SK-N-MC (cell line): ENCODE data around the gene GJD3.

Experiments used
- DNase-seq: peaks from one replicate; pipeline ENCODE4 v3.0.0-alpha.2; 2011; ENCODE audit warnings: low read depth, low spot score
- H3K27ac ChIP-seq: fragments of 200-600 bp; sonication (generic); 2 replicates; pipeline ENCODE4 v1.5.1; 2016; ENCODE audit warnings: mixed run types
- H3K36me3 ChIP-seq: fragments of 200-600 bp; sonication (generic); 2 replicates; pipeline ENCODE4 v1.6.1; 2017; ENCODE audit warnings: antibody characterized with exemption, low read length, mixed read lengths; ENCODE audit not compliant: insufficient read depth
- H3K4me3 ChIP-seq: fragments of 200-600 bp; sonication (generic); 2 replicates; pipeline ENCODE4 v1.5.1; 2016
- H3K9ac ChIP-seq: fragments of 200-600 bp; sonication (generic); 2 replicates; pipeline ENCODE4 v1.8.0; 2017; ENCODE audit warnings: mixed run types, mixed read lengths; ENCODE audit not compliant: insufficient read length
- H3K9me3 ChIP-seq: fragments of 200-600 bp; sonication (generic); 2 replicates; pipeline ENCODE4 v1.6.1; 2017; ENCODE audit warnings: low read depth, mild to moderate bottlenecking, antibody characterized with exemption, low read length, moderate library complexity, mixed read lengths
- EZH2 ChIP-seq: fragments of 200-600 bp; sonication (generic); IDR thresholded peaks from one replicate; pipeline ENCODE4 v1.6.1; 2017; ENCODE audit warnings: antibody characterized with exemption
- FOXP2 ChIP-seq: optimal IDR thresholded peaks from 2 replicates; pipeline ENCODE3; 2011; ENCODE audit warnings: mild to moderate bottlenecking, moderate library complexity; ENCODE audit not compliant: insufficient read depth; ENCODE audit errors: extremely low read length, control extremely low read depth
- POLR2AphosphoS5 ChIP-seq: IDR thresholded peaks from 2 replicates; pipeline ENCODE4 v1.6.1; 2012; ENCODE audit warnings: mild to moderate bottlenecking, low read depth, low read length, borderline replicate concordance

Gene GJD3

DNA sequence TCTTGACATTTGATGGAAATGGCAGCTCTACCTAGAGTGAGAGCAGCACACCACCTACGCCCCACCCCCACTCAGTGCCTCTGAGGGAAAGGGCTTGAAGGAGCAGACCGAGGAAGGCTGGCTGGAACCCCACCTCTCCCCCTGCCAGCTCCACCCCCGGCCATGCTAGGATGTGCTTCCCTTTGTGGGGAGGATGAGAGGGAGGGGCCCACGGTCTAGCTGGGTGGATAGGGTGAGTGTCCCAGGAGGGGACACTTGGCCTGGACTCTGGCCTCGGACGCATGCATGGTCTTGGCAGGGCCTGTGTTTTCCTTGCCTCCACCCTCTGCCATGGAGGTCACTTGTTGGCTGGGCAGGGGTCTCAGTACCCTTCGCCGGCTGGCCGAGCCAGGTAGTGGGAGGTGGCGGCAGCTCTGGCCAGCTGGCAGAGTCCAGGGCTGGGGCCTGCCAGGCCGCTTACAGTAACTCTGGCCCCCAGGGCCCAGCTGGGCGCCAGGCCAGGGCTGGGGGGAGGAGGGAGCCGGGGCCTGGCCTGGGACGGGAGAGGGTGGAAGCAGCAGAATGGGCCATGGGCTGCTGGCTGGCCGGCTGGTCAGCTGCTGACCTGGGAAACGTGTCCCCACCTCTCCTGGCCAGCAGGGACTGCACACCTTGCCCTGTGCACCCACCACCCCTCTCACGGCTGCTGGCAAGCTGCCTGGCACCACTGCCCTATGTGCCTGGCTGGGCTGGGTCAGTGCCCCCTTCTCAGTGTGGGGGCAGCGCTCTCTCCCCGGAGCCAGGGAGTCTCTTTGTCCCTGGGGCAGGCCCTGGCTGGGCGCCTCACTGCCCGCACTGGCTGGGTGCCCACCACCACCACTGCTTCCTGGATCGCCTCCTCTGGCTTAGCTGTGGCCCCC, 32.5 kb downstream of the GJD3 start:
- DNase-seq = no peak
- H3K9me3 ChIP-seq = no peaks in the 10 kb centered on the region
- no peak overlapping the region for H3K27ac ChIP-seq
- no peak overlapping the region for H3K4me3 ChIP-seq
- no peak for TF ChIP-seq EZH2
- TF ChIP-seq POLR2AphosphoS5 = no peak
- TF ChIP-seq FOXP2 = no peak
- H3K9ac ChIP-seq = no peak overlapping the region
- H3K36me3 ChIP-seq = peaks cover 31% of the 10 kb centered on the region

DNA sequence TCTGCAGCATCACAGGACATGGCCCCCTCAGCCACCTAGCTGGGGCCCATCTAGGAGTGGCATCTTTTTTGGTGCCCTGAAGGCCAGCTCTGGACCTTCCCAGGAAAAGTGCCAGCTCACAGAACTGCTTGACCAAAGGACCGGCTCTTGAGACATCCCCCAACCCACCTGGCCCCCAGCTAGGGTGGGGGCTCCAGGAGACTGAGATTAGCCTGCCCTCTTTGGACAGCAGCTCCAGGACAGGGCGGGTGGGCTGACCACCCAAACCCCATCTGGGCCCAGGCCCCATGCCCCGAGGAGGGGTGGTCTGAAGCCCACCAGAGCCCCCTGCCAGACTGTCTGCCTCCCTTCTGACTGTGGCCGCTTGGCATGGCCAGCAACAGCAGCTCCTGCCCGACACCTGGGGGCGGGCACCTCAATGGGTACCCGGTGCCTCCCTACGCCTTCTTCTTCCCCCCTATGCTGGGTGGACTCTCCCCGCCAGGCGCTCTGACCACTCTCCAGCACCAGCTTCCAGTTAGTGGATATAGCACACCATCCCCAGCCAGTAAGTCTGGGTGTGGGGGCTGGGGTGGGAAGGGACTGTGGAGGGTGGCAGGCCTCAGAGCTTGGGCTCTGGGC, 33.6 kb downstream of the GJD3 start:
- no peaks in the 10 kb centered on the region for H3K9me3 ChIP-seq
- TF ChIP-seq POLR2AphosphoS5 (no peak), EZH2 (no peak), FOXP2 (no peak)
- H3K27ac ChIP-seq = no peak overlapping the region
- H3K4me3 ChIP-seq = no peak overlapping the region
- no peak overlapping the region for H3K9ac ChIP-seq
- no peak for DNase-seq
- peaks cover 31% of the 10 kb centered on the region for H3K36me3 ChIP-seq

DNA sequence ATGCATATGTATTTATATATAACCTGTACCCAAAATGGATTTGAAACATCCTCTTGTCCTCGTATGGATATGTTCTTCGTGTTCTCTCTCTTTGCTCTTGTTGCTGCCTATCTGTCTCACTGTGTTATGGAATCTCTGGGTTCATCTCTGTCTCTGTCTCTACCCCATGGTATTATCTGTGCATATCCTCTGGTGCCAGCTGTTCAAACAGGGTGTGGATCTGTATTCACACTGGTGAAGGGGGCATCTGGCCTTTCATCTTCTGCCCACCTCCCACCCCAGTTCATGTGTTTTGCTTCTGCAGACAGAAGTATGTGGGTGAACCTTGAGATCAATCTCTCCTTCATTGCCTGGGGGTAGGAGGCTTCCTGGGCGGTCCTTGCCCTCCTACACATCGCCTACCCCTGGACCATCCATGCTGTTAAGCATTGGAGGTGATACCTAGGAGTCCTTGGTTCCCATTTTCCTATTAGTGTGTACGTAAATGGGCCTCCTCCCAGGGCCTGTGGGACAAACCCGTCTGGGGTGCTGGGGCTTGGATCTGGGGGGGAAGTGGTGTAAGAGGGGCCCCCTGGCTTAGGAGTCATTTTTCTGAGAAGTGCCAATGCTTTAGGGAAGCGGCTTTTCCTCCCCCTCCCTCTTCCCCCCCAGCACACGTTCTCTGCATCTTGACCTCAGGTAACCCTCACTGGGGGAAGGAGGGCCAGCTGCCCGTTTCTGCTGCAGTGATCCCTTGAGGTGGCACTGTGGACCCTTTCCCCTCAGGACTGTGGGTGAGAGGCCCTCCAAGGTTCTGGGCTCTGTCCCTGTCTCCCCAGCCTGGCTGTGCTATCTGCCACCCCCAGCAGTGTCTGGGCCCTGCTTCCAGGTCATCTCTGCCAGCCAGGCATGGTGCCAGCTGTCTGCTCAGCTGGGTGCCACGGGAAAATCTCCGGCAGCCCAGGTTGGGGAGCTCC, 34.4 kb downstream of the GJD3 start:
- peaks cover 31% of the 10 kb centered on the region for H3K36me3 ChIP-seq
- no peaks in the 10 kb centered on the region for H3K9me3 ChIP-seq
- H3K9ac ChIP-seq = no peak overlapping the region
- DNase-seq = no peak
- no peak overlapping the region for H3K4me3 ChIP-seq
- no peak for TF ChIP-seq FOXP2
- TF ChIP-seq POLR2AphosphoS5 = no peak
- TF ChIP-seq EZH2 = no peak
- no peak overlapping the region for H3K27ac ChIP-seq

DNA sequence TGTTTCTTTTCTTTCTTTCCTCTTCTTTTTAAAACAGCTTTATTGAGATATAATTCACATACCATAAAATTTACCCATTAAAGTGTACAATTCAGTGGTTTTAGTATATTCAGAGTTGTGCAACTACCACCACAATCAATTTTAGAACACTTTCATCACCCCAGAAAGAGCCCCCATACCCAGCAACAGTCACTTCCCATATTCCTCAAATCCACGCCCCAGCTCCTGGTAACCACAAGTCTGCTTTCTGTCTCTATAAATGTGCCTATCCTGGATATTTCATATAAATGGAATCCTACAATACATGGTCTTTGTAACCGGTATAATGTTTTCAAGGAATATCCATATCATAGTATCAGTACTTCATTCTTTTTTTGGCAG, 36.2 kb downstream of the GJD3 start:
- H3K36me3 ChIP-seq = peaks cover 31% of the 10 kb centered on the region
- TF ChIP-seq POLR2AphosphoS5 = no peak
- TF ChIP-seq EZH2 = no peak
- no peak for TF ChIP-seq FOXP2
- H3K9me3 ChIP-seq = no peaks in the 10 kb centered on the region
- H3K4me3 ChIP-seq = no peak overlapping the region
- no peak overlapping the region for H3K9ac ChIP-seq
- no peak for DNase-seq
- H3K27ac ChIP-seq = peak overlapping the region; percentile 49

DNA sequence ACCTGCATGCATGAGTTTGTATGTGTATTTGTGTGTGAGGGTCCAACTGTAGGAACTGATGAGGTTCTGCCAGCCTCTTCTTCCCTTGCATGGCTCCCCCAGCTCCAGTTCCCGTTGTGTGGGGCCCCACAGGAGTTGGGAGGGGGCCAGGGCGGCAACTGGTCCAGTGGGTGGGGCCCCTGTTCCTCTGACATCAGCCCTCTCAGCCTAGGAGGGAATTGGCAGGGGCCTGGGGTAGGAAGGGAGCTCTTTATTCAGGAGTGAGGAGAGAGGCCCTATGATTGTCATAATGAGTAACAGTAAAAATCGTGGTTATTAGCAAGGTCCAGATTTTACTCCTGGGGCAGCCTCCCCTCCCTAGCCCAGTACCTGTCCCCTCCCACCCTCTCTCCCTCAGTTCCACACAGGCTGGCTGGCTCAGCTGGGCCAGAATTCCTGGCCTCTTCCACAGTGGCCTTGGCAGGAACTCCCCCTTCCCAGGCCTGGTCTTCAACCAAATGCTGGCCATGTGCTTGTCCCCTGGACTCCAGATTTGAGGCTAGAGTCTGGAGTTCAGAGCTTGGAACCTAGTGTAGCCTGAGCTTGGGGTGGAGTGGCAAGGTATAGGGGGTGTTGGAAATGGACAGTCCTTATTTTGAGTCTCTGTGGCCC, 36.7 kb downstream of the GJD3 start:
- H3K4me3 ChIP-seq = no peak overlapping the region
- no peak for DNase-seq
- peak overlapping the region; percentile 49 for H3K27ac ChIP-seq

DNA sequence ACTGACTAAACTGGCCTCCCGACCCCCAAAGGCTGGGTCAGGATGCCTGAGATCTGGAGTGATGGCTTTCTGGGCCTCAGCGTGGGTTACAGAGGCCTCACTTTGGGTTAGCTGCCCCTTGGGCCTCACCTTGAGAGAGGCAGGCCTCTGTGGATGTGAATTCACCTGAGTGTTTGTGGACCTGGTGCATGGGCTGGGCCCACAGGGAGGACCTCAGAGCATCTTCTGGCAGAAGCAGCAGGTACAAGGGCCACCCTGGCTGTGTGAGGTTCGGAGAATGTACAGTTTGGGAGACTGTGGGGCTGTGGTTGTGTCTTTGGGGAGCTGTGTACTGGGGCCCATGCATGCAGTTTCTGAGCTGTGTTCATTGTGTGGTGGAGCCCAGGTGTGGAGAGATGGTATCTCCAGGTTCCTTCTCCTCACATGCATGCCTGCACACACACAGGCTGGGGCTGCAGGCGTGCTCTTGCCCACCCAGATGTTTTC, 37.2 kb downstream of the GJD3 start:
- no peak overlapping the region for H3K4me3 ChIP-seq
- DNase-seq = no peak
- no peak for TF ChIP-seq EZH2
- TF ChIP-seq FOXP2 = no peak
- no peak for TF ChIP-seq POLR2AphosphoS5
- H3K36me3 ChIP-seq = peaks cover 25% of the 10 kb centered on the region
- no peaks in the 10 kb centered on the region for H3K9me3 ChIP-seq
- no peak overlapping the region for H3K9ac ChIP-seq
- H3K27ac ChIP-seq = no peak overlapping the region; the same call in 1 of the 2 replicates

More for the DNA sequence above, 36.7 kb downstream of the GJD3 start:
- Histone ChIP-seq H3K9ac (no peak overlapping the region), H3K9me3 (no peaks in the 10 kb centered on the region), H3K36me3 (peaks cover 31% of the 10 kb centered on the region)
- TF ChIP-seq POLR2AphosphoS5 = no peak
- TF ChIP-seq FOXP2 = no peak
- no peak for TF ChIP-seq EZH2

DNA sequence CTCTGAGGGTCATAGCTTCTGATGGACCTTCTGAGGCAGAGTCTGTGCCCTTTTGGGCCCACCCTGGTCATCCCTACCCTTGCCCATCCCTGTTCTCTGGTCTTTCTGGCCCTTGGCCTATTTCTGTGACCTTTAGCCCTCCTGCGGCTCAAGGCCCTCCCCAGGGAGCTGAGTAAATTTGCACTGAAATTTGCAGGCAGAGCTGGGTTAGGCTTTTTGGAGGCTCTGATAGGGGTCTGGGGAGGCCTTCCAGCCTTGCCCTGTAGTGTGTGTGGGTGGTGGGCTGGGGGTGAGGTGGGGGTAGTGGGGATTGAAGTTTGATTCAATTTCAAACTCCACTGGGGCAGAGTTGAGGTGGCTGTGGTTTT, 37.7 kb downstream of the GJD3 start:
- no peak overlapping the region for H3K4me3 ChIP-seq
- no peak overlapping the region for H3K9ac ChIP-seq
- no peak for TF ChIP-seq POLR2AphosphoS5
- no peak for TF ChIP-seq EZH2
- TF ChIP-seq FOXP2 = no peak
- no peaks in the 10 kb centered on the region for H3K9me3 ChIP-seq
- no peak for DNase-seq
- H3K36me3 ChIP-seq = peaks cover 21% of the 10 kb centered on the region
- no peak overlapping the region for H3K27ac ChIP-seq
